IMR-90 (cell line): ENCODE results near the gene SMC1B. TPM values are rescaled to one million over a fixed set of nuclear protein-coding genes. Genes with fewer than 3 reads are reported as not detected.

Experiments used
- ATAC-seq: fragments of 200-7000 bp; cut with Tn5 transposase; 2 replicates; pipeline ENCODE4 v1.9.1; 2020; ENCODE audit warnings: low read depth, mild to moderate bottlenecking, moderate library complexity
- BruUV-seq: library from RNA; stranded (reverse); fragments of 400-500 nt; replicated peaks from 2 replicates; lab custom pipeline; 2021; lab: Mats Ljungman, UMichigan
- CTCF ChIA-PET: fragments of 300-600 bp; formaldehyde crosslinking; extraction: SDS; loops from one replicate; lab custom pipeline; 2021; ENCODE audit warnings: antibody characterized with exemption; lab: Yijun Ruan, JAX
- POLR2A ChIA-PET: fragments of 300-600 bp; sonication (Branson Sonifier 250); formaldehyde crosslinking; loops from one replicate; lab custom pipeline; 2022; ENCODE audit warnings: antibody characterized with exemption; ENCODE audit not compliant: unreplicated experiment; lab: Charles Lee
- DNase-seq: peaks from one replicate; pipeline ENCODE4 v3.0.0; 2013
- H2AFZ ChIP-seq: replicated peaks from 2 replicates; pipeline ENCODE3; 2013; ENCODE audit warnings: low read length, mild to moderate bottlenecking; ENCODE audit not compliant: poor library complexity
- H2AK5ac ChIP-seq: 2 replicates; pipeline ENCODE4 v1.6.1; 2013; ENCODE audit warnings: low read depth, low read length, inconsistent platforms
- H2AK9ac ChIP-seq: replicated peaks from 2 replicates; pipeline ENCODE3; 2013; ENCODE audit warnings: mild to moderate bottlenecking, low read depth, low read length, moderate library complexity; ENCODE audit not compliant: poor library complexity
- H2BK120ac ChIP-seq: 2 replicates; pipeline ENCODE4 v1.6.1; 2013; ENCODE audit warnings: low read depth, low read length, inconsistent platforms
- H2BK15ac ChIP-seq: 3 replicates; pipeline ENCODE4 v1.6.1; 2013; ENCODE audit warnings: low read depth, low read length, inconsistent platforms
- H2BK20ac ChIP-seq: 2 replicates; pipeline ENCODE4 v1.6.1; 2013; ENCODE audit warnings: low read depth, mild to moderate bottlenecking, inconsistent platforms, low read length, moderate library complexity
- H2BK5ac ChIP-seq: 2 replicates; pipeline ENCODE4 v1.6.1; 2013; ENCODE audit warnings: mild to moderate bottlenecking, low read depth, low read length, inconsistent platforms; ENCODE audit not compliant: poor library complexity, severe bottlenecking
- H3K14ac ChIP-seq: replicated peaks from 2 replicates; pipeline ENCODE4 v1.6.1; 2013; ENCODE audit warnings: low read depth, low read length, inconsistent platforms
- H3K18ac ChIP-seq: 2 replicates; pipeline ENCODE4 v1.6.1; 2013; ENCODE audit warnings: low read depth, low read length, control low read depth
- H3K23ac ChIP-seq: 2 replicates; pipeline ENCODE4 v1.6.1; 2013; ENCODE audit warnings: low read depth, low read length, inconsistent platforms
- H3K27ac ChIP-seq: 2 replicates; pipeline ENCODE4 v1.5.1; 2013; ENCODE audit warnings: mild to moderate bottlenecking, control low read depth, low read length; ENCODE audit not compliant: insufficient read depth
- H3K27me3 ChIP-seq: 2 replicates; pipeline ENCODE4 v1.6.1; 2013; ENCODE audit warnings: low read length; ENCODE audit not compliant: control insufficient read depth, insufficient read depth
- H3K36me3 ChIP-seq: 2 replicates; pipeline ENCODE4 v1.6.1; 2013; ENCODE audit warnings: low read length, mixed read lengths; ENCODE audit not compliant: control insufficient read depth, insufficient read depth
- H3K4ac ChIP-seq: 2 replicates; pipeline ENCODE4 v1.6.1; 2013; ENCODE audit warnings: low read depth, low read length, inconsistent platforms
- H3K4me1 ChIP-seq: 2 replicates; pipeline ENCODE4 v1.6.1; 2013; ENCODE audit warnings: low read length, mixed read lengths; ENCODE audit not compliant: control insufficient read depth, insufficient read depth
- H3K4me2 ChIP-seq: 2 replicates; pipeline ENCODE4 v1.6.1; 2013; ENCODE audit warnings: low read depth, mild to moderate bottlenecking, control low read depth, low read length, moderate library complexity
- H3K4me3 ChIP-seq: 2 replicates; pipeline ENCODE4 v1.5.1; 2013; ENCODE audit warnings: low read depth, mild to moderate bottlenecking, control low read depth, low read length, moderate library complexity; ENCODE audit not compliant: insufficient read depth
- H3K56ac ChIP-seq: 2 replicates; pipeline ENCODE4 v1.6.1; 2013; ENCODE audit warnings: low read length, inconsistent platforms; ENCODE audit not compliant: insufficient read depth; ENCODE audit errors: extremely low read depth
- H3K79me1 ChIP-seq, 2 experiments: 2 replicates each; pipeline ENCODE4 v1.6.1; 2013; ENCODE audit warnings: low read length in 2 of 2, inconsistent platforms in 1 of 2, low read depth in 1 of 2
- H3K9ac ChIP-seq: 2 replicates; pipeline ENCODE4 v1.6.1; 2013; ENCODE audit warnings: low read depth, low read length, control low read depth
- H3K9me1 ChIP-seq: 2 replicates; pipeline ENCODE4 v1.6.1; 2013; ENCODE audit warnings: low read length, inconsistent platforms; ENCODE audit not compliant: insufficient read depth
- H3K9me3 ChIP-seq: 2 replicates; pipeline ENCODE4 v1.6.1; 2013; ENCODE audit warnings: low read length; ENCODE audit not compliant: control insufficient read depth, insufficient read depth
- H4K20me1 ChIP-seq: 2 replicates; pipeline ENCODE4 v1.6.1; 2013; ENCODE audit warnings: low read length, inconsistent platforms; ENCODE audit not compliant: insufficient read depth
- H4K5ac ChIP-seq: 2 replicates; pipeline ENCODE4 v1.6.1; 2013; ENCODE audit warnings: mild to moderate bottlenecking, low read depth, low read length, control low read depth
- H4K8ac ChIP-seq, 2 experiments: 2 replicates each; pipeline ENCODE4 v1.6.1; 2013; ENCODE audit warnings: low read depth in 2 of 2, low read length in 2 of 2, control low read depth in 1 of 2, inconsistent platforms in 1 of 2
- H4K91ac ChIP-seq: 2 replicates; pipeline ENCODE4 v1.6.1; 2013; ENCODE audit warnings: low read depth, low read length, inconsistent platforms; ENCODE audit not compliant: insufficient read depth
- BHLHE40 ChIP-seq: fragments of 150-350 bp; IDR thresholded peaks from 2 replicates; pipeline ENCODE4 v1.6.1; 2016; ENCODE audit warnings: mild to moderate bottlenecking, low read depth, low read length
- CHD1 ChIP-seq: IDR thresholded peaks from 2 replicates; pipeline ENCODE4 v1.6.1; 2012; ENCODE audit warnings: low read depth, low read length, improper control_type of control experiment
- ELK1 ChIP-seq: fragments of 150-350 bp; IDR thresholded peaks from 2 replicates; pipeline ENCODE4 v1.6.1; 2016; ENCODE audit warnings: low read depth, mild to moderate bottlenecking, low read length, moderate library complexity, borderline replicate concordance
- FOS ChIP-seq: fragments of 150-350 bp; IDR thresholded peaks from 2 replicates; pipeline ENCODE4 v1.6.1; 2016; ENCODE audit warnings: low read depth, low read length
- MAFK ChIP-seq: IDR thresholded peaks from 2 replicates; pipeline ENCODE4 v1.6.1; 2012; ENCODE audit warnings: low read depth, low read length, improper control_type of control experiment
- MXI1 ChIP-seq: IDR thresholded peaks from 2 replicates; pipeline ENCODE4 v1.6.1; 2012; ENCODE audit warnings: low read depth, mild to moderate bottlenecking, low read length, moderate library complexity, borderline replicate concordance
- NFE2L2 ChIP-seq: fragments of 150-350 bp; IDR thresholded peaks from 2 replicates; pipeline ENCODE4 v1.6.1; 2016; ENCODE audit warnings: low read depth, mild to moderate bottlenecking, low read length
- RAD21 ChIP-seq: IDR thresholded peaks from 2 replicates; pipeline ENCODE4 v1.6.1; 2012; ENCODE audit warnings: low read length, improper control_type of control experiment
- RCOR1 ChIP-seq: IDR thresholded peaks from 2 replicates; pipeline ENCODE4 v1.6.1; 2012; ENCODE audit warnings: mild to moderate bottlenecking, low read length, improper control_type of control experiment; ENCODE audit not compliant: insufficient replicate concordance
- RFX5 ChIP-seq: IDR thresholded peaks from 2 replicates; pipeline ENCODE4 v1.8.0; 2012; ENCODE audit warnings: low read depth, mild to moderate bottlenecking, low read length, moderate library complexity
- SMC3 ChIP-seq: fragments of 150-350 bp; IDR thresholded peaks from 2 replicates; pipeline ENCODE4 v1.6.1; 2016; ENCODE audit warnings: low read depth, mild to moderate bottlenecking, antibody characterized with exemption, low read length, moderate library complexity
- WGBS, 2 experiments: methylation state at CpG; one replicate each; pipeline versions ENCODE4 v1.1.5 to v1.1.7; 2013; ENCODE audit warnings: missing lambda C conversion rate in 2 of 2; ENCODE audit not compliant: insufficient read length in 1 of 2; ENCODE audit errors: extremely low coverage in 2 of 2; 5-methylcytosine and 5-hydroxymethylcytosine counted together
- dilution Hi-C: fragments of 300-500 bp; cut with HindIII; formaldehyde crosslinking; loops from one replicate; pipeline ENCODE4 v1.14.3; 2018; ENCODE audit warnings: low sequenced_read_pairs; ENCODE audit not compliant: unreplicated experiment
- in situ Hi-C: fragments of 300-500 bp; cut with MboI; formaldehyde crosslinking; loops from 3 replicates; pipeline ENCODE4 v1.14.3; 2019; ENCODE audit warnings: low sequenced_read_pairs, inconsistent platforms, mixed read lengths
- intact Hi-C: fragments of 100-400 bp; cut with micrococcal nuclease; formaldehyde crosslinking; loops from 2 replicates; pipeline ENCODE4 v1.10.0; 2022
- polyA plus RNA-seq, 3 experiments: library from polyadenylated mRNA; depleted of rRNA; stranded (reverse); fragments of >200 nt; gene quantifications; 2 replicates each; pipeline ENCODE4 v1.2.3, GENCODE V29; 2012; ENCODE audit warnings: low replicate concordance in 1 of 3
- total RNA-seq: library from RNA; depleted of rRNA; stranded (reverse); fragments of >200 nt; gene quantifications from 2 replicates; pipeline ENCODE4 v1.2.3, GENCODE V29; 2012
- TF ChIP-seq, protein P1 (sequence below): conservative IDR thresholded peaks from 2 replicates; pipeline ENCODE4 v1.5.1; 2012; ENCODE audit warnings: mild to moderate bottlenecking, low read depth, low read length, improper control_type of control experiment
- TF ChIP-seq, protein P2 (sequence below): fragments of 150-350 bp; IDR thresholded peaks from 2 replicates; pipeline ENCODE4 v1.6.1; 2017; ENCODE audit warnings: mild to moderate bottlenecking, antibody characterized with exemption, low read length, low read depth

SMC1B gene
- total and polyA plus RNA-seq, 2 of the 4 experiments (the other 2 are of a cell fraction) = not detected

DNA sequence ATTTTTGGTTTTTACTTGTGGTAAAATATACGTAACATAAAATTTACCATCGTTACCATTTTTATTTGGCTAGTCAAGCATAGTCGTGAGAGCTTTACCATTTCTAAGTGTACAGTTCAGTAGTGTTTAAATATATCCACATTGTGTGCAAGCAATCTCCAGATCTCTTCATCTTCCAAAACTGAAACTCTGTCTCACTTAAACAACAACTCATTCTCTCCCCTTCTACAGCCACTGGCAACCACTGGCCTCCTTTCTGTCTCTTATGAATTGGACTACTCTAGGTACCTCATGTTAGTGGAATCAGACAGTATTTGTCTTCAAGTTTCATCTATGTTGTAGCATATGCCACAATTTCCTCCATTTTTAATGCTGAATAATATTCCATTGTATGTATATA, 37.4 kb downstream of the SMC1B start:
- H2BK120ac ChIP-seq = no peak overlapping the region
- no peak overlapping the region for H4K8ac ChIP-seq
- peaks cover 4% of the 10 kb centered on the region for H3K27me3 ChIP-seq
- ChIA-PET POLR2A (no interaction called here), CTCF (no interaction called here)
- H3K79me1 ChIP-seq = no peaks in the 10 kb centered on the region
- H3K14ac ChIP-seq = no peak overlapping the region
- BruUV-seq = no TSS peak
- H2BK20ac ChIP-seq = no peak overlapping the region
- no peaks in the 10 kb centered on the region for H4K20me1 ChIP-seq
- dilution Hi-C loops = no loop called here
- no peak overlapping the region for H2AK5ac ChIP-seq
- H3K4me2 ChIP-seq = no peak overlapping the region
- no peak overlapping the region for H4K5ac ChIP-seq
- H2AFZ ChIP-seq = no peak overlapping the region
- WGBS, 2 experiments = no CpG with 5 or more reads among the region's 3 CpGs
- H2BK15ac ChIP-seq = no peak overlapping the region
- no peak overlapping the region for H2AK9ac ChIP-seq
- H3K9me1 ChIP-seq = no peaks in the 10 kb centered on the region
- no peak overlapping the region for H2BK5ac ChIP-seq
- H3K4me3 ChIP-seq = no peak overlapping the region
- DNase-seq = no peak
- no peak overlapping the region for H3K4ac ChIP-seq
- no peak for ATAC-seq
- intact Hi-C loops = no loop called here
- H3K36me3 ChIP-seq = no peaks in the 10 kb centered on the region
- no peak overlapping the region for H3K27ac ChIP-seq
- no peak overlapping the region for H3K18ac ChIP-seq
- H3K9ac ChIP-seq = no peak overlapping the region
- H3K56ac ChIP-seq = no peak overlapping the region
- in situ Hi-C loops = no loop called here
- H3K9me3 ChIP-seq = no peaks in the 10 kb centered on the region
- H3K23ac ChIP-seq = no peak overlapping the region
- H4K91ac ChIP-seq = no peak overlapping the region
- no peaks in the 10 kb centered on the region for H3K4me1 ChIP-seq
- TF ChIP-seq, protein P1, sequence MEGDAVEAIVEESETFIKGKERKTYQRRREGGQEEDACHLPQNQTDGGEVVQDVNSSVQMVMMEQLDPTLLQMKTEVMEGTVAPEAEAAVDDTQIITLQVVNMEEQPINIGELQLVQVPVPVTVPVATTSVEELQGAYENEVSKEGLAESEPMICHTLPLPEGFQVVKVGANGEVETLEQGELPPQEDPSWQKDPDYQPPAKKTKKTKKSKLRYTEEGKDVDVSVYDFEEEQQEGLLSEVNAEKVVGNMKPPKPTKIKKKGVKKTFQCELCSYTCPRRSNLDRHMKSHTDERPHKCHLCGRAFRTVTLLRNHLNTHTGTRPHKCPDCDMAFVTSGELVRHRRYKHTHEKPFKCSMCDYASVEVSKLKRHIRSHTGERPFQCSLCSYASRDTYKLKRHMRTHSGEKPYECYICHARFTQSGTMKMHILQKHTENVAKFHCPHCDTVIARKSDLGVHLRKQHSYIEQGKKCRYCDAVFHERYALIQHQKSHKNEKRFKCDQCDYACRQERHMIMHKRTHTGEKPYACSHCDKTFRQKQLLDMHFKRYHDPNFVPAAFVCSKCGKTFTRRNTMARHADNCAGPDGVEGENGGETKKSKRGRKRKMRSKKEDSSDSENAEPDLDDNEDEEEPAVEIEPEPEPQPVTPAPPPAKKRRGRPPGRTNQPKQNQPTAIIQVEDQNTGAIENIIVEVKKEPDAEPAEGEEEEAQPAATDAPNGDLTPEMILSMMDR = no peak
- TF ChIP-seq ELK1 (no peak), RAD21 (no peak), RCOR1 (no peak), RFX5 (no peak), MAFK (no peak), MXI1 (no peak), BHLHE40 (no peak), CHD1 (no peak), FOS (no peak), SMC3 (no peak), NFE2L2 (no peak)
- TF ChIP-seq, protein P2, sequence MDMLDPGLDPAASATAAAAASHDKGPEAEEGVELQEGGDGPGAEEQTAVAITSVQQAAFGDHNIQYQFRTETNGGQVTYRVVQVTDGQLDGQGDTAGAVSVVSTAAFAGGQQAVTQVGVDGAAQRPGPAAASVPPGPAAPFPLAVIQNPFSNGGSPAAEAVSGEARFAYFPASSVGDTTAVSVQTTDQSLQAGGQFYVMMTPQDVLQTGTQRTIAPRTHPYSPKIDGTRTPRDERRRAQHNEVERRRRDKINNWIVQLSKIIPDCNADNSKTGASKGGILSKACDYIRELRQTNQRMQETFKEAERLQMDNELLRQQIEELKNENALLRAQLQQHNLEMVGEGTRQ = no peak
